GM18505 (cell line): ENCODE measurements around the gene NREP.

Source experiments
- ATAC-seq: cut with Tn5 transposase; IDR thresholded peaks from one replicate; pipeline ENCODE4 v1.9.1; 2021; ENCODE audit not compliant: unreplicated experiment
- POLR2A ChIP-seq: IDR thresholded peaks from 4 replicates; pipeline ENCODE4 v1.6.1; 2011; ENCODE audit warnings: borderline replicate concordance; ENCODE audit not compliant: insufficient read depth, insufficient read length; ENCODE audit errors: extremely low read depth

Gene NREP

GRCh38 chr5:111756581-111757354, at the start of gene NREP:
TSS of gene NREP (minus strand) at chr5:111757194. CDS start at chr5:111755772, 1,422 bp downstream.
- ATAC-seq: peak; percentile 4
- TF ChIP-seq POLR2A: no peak

DNA sequence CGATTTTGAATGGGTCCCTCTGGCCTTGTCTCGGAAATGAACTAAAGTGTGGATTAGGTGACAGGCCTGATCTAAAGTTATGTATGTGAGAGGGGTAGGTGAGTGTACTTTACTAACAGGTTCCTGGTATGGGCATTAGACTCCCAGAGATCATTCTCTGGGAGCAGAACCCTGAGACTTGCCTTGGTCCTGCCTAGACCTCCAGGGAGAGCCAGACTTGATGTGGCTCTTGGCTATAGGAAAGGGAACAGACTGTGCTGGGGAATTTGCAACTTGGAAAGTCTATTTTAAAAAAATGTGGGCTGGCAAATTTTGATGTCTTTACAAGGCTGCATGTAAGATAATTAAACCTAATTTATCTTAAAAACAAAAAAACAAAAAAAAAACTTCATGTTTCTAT, 49.8 kb upstream of the NREP start:
- no peak for ATAC-seq
- TF ChIP-seq POLR2A: no peak

GRCh38 chr5:111806156-111806555, 49.2 kb upstream of the NREP start:
- ATAC-seq: no peak
- TF ChIP-seq POLR2A: no peak

- TF ChIP-seq POLR2A: no peak
- ATAC-seq: no peak
Measured at GRCh38 chr5:111805071-111805470, 48.1 kb upstream of the NREP start.

DNA sequence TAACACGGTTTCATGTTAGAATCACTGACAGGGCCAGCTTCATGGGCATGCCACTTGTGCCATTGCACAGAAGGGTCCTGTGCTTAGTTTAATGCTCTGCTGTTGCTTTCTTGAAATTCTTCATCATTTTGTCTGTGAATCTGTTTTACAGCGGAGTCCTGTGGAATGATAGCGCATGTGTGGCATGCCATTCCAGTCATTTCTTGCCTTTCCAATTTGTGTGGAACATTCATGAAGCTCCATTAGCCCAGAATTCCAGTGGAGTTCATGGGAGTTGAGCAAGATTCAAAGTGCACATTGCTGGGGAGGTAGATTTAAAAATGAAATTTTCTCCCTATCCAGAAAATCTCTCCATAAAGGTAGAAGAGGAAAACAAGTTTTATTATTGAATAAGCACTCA, 43.4 kb upstream of the NREP start:
- no peak for ATAC-seq
- no peak for TF ChIP-seq POLR2A

- no peak for ATAC-seq
- no peak for TF ChIP-seq POLR2A
Measured at GRCh38 chr5:111795142-111795541, 38.1 kb upstream of the NREP start.

DNA sequence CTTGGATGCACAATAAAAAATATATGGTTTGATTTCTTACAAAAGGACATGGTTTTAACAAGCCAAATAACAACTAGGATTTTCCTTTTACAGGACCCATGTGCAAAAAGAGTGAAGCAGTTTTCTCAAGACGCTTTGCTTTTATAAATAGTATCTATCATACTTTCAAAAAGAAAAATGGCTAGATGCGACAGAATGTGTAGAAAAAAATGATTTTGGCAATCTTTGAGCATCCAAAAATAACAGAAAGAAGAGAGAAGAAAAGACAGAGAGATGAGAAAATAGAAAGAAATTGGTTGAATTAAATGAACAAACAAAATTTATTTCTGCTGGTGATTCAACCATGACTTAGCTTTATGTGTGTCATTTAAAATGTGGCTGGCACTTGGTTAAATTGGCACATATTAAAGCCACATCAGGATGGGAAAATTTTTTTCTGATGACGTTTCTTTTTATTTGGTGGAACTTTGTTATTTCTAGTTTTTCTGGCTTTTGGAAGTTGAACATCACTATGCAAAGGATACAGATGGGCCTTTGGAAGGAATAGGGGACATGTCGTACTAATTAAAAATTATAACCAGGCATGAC, 35.6 kb upstream of the NREP start:
- ATAC-seq: no peak
- TF ChIP-seq POLR2A: no peak

DNA sequence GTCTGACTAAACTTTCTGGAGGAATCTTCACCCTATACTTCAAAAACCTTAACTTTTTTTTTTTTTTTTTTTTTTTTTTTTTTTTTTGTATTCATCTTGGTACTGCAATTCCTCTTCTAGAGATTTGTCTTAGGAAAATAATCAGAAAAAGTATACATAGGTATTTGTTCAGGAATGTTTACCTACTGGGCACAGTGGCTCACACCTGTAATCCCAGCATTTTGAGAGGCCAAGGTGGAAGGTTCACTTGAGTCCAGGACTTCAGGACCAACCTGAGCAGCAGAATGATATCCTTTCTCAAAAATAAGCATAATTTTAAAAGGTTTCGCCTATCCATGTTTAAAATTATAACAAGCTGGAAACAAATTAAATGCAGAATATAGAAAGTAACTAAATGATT, 33.3 kb upstream of the NREP start:
- ATAC-seq: no peak
- TF ChIP-seq POLR2A: no peak

- no peak for TF ChIP-seq POLR2A
- ATAC-seq: no peak
Measured at GRCh38 chr5:111787006-111787405, 30.0 kb upstream of the NREP start.

DNA sequence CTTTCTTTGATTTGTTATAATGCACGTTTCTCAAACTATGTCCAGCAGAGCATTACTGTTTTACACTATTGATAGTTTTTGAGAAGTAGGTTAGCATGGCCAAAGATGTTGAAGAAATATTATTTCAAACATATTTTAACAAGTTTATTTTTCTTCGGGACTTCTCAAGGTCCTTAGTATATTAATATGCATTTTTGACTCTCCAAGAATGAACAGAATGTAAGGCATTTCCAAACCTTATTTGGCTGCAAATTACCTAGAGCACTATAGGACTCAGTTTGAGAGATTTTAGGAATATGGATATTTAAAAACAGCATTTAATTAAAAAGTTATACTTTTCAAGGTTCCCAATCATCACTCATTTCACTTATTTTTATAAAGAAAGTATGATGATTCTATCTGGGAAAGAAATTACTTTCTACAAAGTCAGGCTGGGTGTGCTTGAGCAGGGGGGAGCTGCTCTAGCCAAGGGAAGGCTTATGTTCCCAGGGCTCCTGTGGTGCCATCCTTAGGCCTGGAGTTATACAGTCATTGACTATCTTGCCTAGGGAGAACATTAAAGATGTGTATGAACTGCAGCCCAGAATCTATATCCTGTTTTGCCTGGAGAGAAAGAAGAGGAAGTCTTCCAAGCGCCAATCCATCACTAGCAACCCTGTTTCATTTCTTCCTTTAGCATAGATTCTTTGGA, 27.6 kb upstream of the NREP start:
- no peak for TF ChIP-seq POLR2A
- no peak for ATAC-seq

DNA sequence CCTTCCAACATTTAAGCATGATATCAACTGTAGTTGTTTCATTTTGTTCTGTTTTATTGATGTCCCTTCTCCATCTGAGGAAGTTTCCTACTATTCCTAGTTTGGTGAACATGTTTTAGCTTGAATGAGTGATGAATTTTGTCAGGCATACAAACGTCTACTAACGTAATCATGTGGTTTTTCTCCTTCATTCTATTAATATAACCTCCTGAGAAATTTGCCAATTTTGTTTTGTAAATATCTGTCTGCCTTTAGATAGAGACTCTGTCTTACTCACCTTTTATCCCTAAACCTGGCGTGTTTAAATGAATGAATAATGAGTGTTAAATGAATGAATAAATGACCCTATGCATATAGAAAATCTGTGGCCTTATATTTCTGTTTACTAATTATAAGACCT, 26.5 kb upstream of the NREP start:
- no peak for TF ChIP-seq POLR2A
- ATAC-seq: no peak

- ATAC-seq: no peak
- TF ChIP-seq POLR2A: no peak
Measured at GRCh38 chr5:111782216-111782615, 25.2 kb upstream of the NREP start.

- no peak for TF ChIP-seq POLR2A
- no peak for ATAC-seq
Measured at GRCh38 chr5:111781200-111781599, 24.2 kb upstream of the NREP start.

- no peak for TF ChIP-seq POLR2A
- ATAC-seq: no peak
Measured at GRCh38 chr5:111779922-111780292, 22.9 kb upstream of the NREP start.
